Measurements from ENCODE around the gene DLGAP5.

Gene DLGAP5

GRCh38 chr14:55191203-55192053 lies at the start of gene DLGAP5:
Gene DLGAP5 (minus strand): TSS chr14:55191585. CDS start chr14:55189179, 2,406 bp downstream.
- peak; percentile 96 for FAIRE-seq

GRCh38 chr14:55240526-55241178 lies 49.3 kb upstream of the DLGAP5 start:
- no peak for FAIRE-seq

- FAIRE-seq, result no peak
These were observed 47.9 kb upstream of the DLGAP5 start for GRCh38 chr14:55239320-55239719.

GRCh38 chr14:55238019-55238680 lies 46.8 kb upstream of the DLGAP5 start:
- no peak for FAIRE-seq

- FAIRE-seq, result no peak
These were observed 42.2 kb upstream of the DLGAP5 start for GRCh38 chr14:55233591-55233990.

GRCh38 chr14:55228261-55228660 lies 36.9 kb upstream of the DLGAP5 start:
- FAIRE-seq, result no peak

- FAIRE-seq, result no peak
These were observed 32.0 kb upstream of the DLGAP5 start for GRCh38 chr14:55223364-55223763.

- no peak for FAIRE-seq
These were observed 30.6 kb upstream of the DLGAP5 start for GRCh38 chr14:55221968-55222367.

- FAIRE-seq, result no peak
These were observed 29.8 kb upstream of the DLGAP5 start for GRCh38 chr14:55221186-55221585.

GRCh38 chr14:55220230-55220629 lies 28.8 kb upstream of the DLGAP5 start:
- no peak for FAIRE-seq

GRCh38 chr14:55212634-55213033 lies 21.2 kb upstream of the DLGAP5 start:
- FAIRE-seq, result no peak

GRCh38 chr14:55207832-55208231 lies 16.4 kb upstream of the DLGAP5 start:
- no peak for FAIRE-seq

- FAIRE-seq, result no peak
These were observed 14.8 kb upstream of the DLGAP5 start for GRCh38 chr14:55206175-55206693.

- FAIRE-seq, result no peak
These were observed 10.1 kb upstream of the DLGAP5 start for GRCh38 chr14:55201219-55202101.

- no peak for FAIRE-seq
These were observed 9.3 kb upstream of the DLGAP5 start for GRCh38 chr14:55200651-55201050.

- FAIRE-seq, result no peak
These were observed 7.4 kb upstream of the DLGAP5 start for GRCh38 chr14:55198749-55199148.

- no peak for FAIRE-seq
These were observed 3.4 kb upstream of the DLGAP5 start for GRCh38 chr14:55194656-55195355.

GRCh38 chr14:55192054-55192621 lies 753 bp upstream of the DLGAP5 start:
- no peak for FAIRE-seq

GRCh38 chr14:55190906-55191202 lies 531 bp downstream of the DLGAP5 start:
- FAIRE-seq, result no peak

GRCh38 chr14:55188686-55189295 lies 2.6 kb downstream of the DLGAP5 start:
- no peak for FAIRE-seq

- FAIRE-seq, result no peak
These were observed 11.0 kb downstream of the DLGAP5 start for GRCh38 chr14:55180434-55180833.
